ENCODE measurements around the gene KIDINS220.
"Not testable (repeated sequence)": the region's sequence is repeated elsewhere in the genome, so short reads cannot be mapped to it uniquely, and the experiment has no call there.

The KIDINS220 gene

DNA sequence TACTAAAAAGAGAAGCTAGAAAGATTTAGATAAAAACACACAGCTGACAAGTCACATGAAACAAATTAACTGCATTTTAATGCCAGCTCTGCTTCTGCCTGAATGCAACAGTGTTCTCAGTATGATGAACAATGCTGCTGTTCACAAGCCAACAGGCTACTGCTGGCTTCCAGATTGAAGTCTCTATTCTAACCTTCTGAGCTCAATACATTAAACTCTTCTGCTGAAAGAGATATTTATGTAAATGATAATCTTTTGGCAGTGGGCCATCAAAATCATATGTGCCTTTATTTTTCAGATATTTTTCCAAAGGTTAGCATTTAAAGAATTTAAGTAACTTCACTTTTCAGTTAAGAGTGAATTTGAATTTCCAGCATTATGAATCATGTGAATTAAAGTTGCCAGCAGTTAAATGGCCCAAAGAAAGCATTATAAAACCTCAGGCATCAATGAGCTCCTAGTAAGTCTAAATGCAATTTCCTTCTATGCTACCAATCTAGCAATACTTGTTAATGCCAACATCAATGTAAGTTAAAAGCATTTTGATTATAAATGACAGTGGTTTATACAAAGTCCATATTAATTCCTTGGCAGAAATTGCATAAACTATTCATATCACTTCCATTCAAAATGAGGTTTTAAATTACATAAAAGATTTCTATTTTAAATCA is 83.2 kb downstream of the KIDINS220 start:
- DNase-seq (ENCODE audit: low spot score) = no peak

DNA sequence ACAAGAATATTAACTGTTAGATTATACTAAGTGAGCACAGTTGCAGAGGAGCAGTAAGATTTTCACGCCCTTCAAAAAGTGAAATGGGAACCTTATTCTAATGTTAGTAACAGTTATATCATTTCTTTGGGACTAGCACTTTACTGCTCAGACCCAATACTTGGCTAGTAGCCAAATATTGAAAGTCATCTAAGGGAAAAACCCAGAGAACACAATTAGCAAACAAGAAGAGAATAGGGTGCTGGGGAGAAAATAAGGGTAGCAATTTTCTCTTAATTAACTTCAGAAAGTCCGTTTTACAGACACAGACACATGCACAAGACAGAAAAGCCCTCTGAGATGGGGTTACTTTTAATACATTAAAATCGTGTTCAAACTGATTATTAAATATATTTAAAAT is 83.8 kb downstream of the KIDINS220 start:
- no peak for DNase-seq (ENCODE audit: low spot score)

GRCh38 chr2:8752385-8752784 is 85.0 kb downstream of the KIDINS220 start:
- DNase-seq (ENCODE audit: low spot score) = no peak

DNA sequence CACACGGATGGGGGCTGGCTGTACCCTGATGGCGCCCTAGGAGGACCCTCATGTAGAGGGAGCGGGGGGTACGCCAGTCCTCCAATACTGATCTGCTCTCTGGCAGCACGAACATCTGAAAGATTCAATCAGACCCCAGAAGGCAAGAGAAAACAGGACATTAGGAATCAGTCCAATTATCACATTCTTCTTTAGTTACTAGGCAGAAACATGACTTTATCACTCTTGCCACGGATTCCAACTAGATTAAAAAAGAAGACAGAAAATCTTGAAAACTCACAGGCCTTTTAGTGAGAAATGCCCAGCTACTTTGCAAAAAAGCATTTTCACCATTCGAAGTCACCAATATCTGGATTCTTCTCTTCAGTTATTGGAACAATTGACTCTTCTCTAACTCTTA is 87.2 kb downstream of the KIDINS220 start:
- no peak for DNase-seq (ENCODE audit: low spot score)

GRCh38 chr2:8743261-8743660 is 94.2 kb downstream of the KIDINS220 start:
- no peak for DNase-seq (ENCODE audit: low spot score)

- no peak for DNase-seq (ENCODE audit: low spot score)
These were observed 97.3 kb downstream of the KIDINS220 start for GRCh38 chr2:8740136-8740535.

DNA sequence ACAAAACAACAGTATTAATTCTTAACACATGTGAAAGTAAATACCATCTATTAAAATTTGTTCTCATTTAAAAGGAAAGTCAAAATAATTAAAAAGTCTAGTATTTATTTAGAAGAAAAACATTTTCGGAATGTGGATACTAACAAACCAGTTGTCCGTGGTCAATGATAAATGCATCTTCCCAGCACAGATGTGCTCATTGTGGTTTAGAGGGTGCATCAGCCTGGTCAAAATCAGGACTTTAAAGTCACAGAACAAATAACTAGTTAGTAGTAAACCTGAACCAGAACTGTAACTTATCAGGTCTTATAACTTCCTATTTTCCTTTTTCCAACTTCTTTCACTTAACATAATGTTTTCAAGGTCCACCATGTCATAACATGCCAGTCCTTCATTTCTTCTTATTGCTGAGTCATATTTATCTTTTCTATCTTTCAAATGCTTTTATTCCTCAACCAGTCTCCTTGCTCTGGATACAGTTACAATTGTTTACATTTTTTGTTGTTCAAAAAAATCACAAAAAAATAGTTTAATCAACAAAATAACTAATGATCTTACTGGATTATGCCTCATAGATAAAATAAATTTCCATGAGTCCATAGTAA is 99.7 kb downstream of the KIDINS220 start:
- no peak for DNase-seq (ENCODE audit: low spot score)

GRCh38 chr2:8732601-8733000 is 104.8 kb downstream of the KIDINS220 start:
- no peak for DNase-seq (ENCODE audit: low spot score)

DNA sequence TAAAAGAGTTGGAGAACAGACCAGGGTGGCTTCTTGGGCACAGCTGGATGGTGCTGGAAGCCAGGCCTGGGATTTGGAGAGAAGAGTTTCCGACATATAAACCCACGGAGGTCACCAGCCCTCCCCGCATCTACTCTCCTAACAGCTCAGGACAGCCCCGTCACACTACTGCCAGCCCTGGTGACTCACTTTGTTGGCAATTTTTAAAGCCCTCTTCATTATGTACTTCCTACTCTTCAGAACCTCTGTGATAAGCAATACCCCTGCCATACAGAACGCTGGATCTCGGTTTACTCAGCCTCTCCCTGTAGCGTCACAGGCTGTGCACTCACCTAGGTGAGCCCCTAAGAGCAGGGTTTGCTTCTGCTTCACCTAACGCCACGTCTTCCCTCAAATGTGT is 107.5 kb downstream of the KIDINS220 start:
- no peak for DNase-seq (ENCODE audit: low spot score)

GRCh38 chr2:8729101-8729500 is 108.3 kb downstream of the KIDINS220 start:
- DNase-seq (ENCODE audit: low spot score) = not testable (repeated sequence)

DNA sequence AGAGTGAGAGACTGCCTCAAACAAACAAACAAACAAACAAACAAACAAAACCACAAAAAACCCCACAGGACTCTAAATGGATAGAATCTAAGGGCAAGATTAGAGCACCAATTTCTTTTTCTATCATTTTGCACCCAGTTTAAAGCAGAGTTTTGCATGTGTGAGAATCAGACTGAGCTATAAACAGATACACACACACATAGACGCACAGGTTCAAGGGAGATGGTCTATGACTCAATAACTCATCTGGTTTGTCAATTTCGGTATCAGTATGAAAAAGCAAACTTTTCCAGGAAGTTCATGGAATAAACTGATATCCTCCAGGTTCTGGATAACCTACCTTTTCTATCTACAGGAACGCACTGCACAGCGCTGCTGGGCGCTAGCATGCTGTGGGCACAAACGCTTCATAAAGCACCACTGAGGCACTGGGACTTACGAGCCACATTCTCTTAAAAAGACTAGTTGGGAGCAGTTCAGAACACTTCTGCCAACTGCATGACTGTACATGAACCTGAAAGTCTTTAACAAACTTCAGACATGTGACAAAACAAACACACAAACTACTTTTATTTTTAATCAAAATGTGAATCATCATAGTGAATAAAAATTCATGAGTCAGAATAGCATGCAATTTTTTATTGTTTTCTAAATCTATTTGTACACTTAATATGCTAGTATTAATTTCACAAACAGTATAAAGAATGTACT is 109.0 kb downstream of the KIDINS220 start:
- no peak for DNase-seq (ENCODE audit: low spot score)

DNA sequence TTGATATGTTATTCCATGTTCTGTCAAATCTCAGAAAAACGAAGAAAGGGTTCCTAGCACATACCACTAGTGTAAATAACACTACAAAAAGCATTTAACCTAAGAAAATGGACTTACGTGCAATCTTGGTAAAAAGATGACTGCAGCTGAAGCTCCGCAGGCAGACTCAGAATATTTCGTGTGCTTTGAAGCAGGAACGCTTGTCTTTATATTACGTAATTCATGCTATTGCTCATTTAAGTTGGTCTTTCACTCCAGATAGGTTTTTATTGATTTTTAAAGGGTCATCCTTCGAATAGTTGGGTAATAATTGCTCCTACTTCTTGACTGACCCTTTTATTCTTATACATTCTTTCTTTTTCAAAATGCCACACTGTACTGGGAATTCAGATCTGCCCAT is 111.6 kb downstream of the KIDINS220 start:
- no peak for DNase-seq (ENCODE audit: low spot score)

DNA sequence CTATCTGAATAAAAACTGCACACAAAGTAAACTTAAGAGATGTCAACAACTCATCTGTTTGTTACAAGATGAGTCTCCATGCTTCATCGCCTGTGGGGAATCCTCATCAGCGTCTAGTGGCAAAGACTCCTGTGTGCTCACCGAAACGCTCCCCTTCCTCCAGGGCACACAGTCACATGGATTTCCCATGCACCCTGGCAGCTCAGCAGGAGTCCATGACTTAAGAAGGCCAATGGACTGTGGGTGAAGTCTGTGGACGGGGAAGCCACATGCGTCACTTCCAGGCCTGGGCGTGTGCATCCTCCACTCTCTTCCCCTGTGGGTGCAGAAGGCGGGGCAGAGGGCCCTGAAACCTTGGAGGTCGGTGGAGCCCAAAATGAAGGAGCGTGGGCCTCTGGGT is 114.4 kb downstream of the KIDINS220 start:
- DNase-seq (ENCODE audit: low spot score) = no peak

DNA sequence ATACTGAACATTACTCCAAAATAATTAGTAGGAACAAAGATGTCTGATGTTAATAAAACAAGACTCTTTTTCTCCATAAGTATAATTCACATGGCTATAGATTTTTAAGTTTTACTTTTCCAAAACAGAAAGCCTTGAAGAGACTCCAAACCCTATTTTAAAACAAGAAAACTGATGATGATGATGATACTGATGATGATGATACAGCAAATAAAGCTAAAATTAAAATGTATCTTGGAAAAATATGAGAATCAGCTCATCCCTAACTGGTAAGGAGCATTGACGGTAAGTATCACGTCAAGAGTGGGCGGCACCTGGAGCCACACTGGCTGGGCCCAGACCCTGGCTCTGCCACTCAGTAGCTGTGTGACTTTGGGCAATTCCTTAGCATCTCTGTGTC is 116.0 kb downstream of the KIDINS220 start:
- no peak for DNase-seq (ENCODE audit: low spot score)

- DNase-seq (ENCODE audit: low spot score) = no peak
These were observed 116.7 kb downstream of the KIDINS220 start for GRCh38 chr2:8720741-8721140.

DNA sequence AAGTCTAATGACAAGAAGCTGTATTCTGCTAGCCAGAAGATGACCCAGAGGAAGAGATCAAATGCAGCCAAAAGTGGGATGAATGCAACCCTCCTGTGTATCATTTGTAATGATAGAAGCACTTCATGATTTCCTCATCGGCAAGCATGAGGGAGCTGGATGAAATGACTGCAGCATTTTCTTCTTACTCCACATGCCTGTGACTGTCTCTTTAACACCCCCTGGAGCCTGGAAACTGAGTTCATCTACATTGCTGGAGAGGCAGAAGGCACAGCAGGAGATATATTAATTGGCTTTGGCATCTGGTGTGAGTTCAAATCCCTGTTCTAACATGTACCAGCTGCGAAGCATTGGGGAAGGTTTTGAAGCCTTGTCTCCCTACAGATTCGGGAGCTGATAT is 117.9 kb downstream of the KIDINS220 start:
- no peak for DNase-seq (ENCODE audit: low spot score)

DNA sequence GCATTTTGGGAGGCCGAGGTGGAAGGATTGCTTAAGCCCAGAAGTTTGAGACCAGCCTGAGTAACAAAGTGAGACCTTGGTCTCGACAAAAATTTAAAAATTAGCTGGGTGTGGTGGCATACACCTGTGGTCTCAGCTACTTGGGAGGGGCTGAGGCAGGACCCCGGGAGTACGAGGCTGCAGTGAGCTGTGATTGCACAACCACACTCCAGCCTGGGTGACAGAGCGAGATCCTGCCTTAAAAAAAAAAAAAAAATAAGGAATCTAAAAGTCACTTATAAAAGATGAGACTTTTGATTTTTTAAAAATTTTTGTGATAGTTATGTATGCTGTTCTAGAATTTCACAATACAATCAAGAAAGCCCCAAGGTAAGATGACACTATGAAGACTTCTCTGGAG is 122.4 kb downstream of the KIDINS220 start:
- DNase-seq (ENCODE audit: low spot score) = no peak

GRCh38 chr2:8714283-8714682 is 123.1 kb downstream of the KIDINS220 start:
- DNase-seq (ENCODE audit: low spot score) = no peak

GRCh38 chr2:8710951-8711350 is 126.5 kb downstream of the KIDINS220 start:
- no peak for DNase-seq (ENCODE audit: low spot score)

- DNase-seq (ENCODE audit: low spot score) = no peak
These were observed 127.8 kb downstream of the KIDINS220 start for GRCh38 chr2:8709611-8710010.

GRCh38 chr2:8704906-8705305 is 132.5 kb downstream of the KIDINS220 start:
- DNase-seq (ENCODE audit: low spot score) = no peak

- no peak for DNase-seq (ENCODE audit: low spot score)
These were observed 135.6 kb downstream of the KIDINS220 start for GRCh38 chr2:8701681-8702379.

DNA sequence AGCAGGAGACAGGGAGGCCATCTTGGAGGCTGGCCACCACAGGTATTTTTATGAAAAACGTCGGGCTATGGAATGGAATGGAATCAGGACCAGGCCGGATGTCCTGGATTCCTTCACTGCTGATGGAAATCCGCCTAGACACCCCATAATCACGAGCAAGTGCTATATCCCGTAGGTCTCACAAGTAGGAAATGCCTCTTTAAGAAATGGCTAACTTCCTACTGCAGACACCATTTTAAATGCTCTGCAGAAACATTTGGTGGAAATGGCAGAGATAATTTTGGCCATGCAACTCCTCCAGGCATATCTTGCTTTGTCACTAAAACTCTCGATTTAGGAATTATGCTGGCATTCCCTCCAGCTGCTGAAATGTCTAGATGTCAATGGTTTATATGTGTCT is 137.6 kb downstream of the KIDINS220 start:
- DNase-seq (ENCODE audit: low spot score) = no peak

Data from germinal center (tissue), 1 donor.